C4-2B (cell line): ENCODE measurements around the gene TSPAN1.
A peak's percentile ranks its signal among the peaks of the same experiment; 100 is the strongest.

Experiments used
- H3K27ac ChIP-seq: fragments of 450-650 bp; 2 replicates; pipeline ENCODE4 v1.5.1; 2017
- CTCF ChIP-seq: fragments of 450-650 bp; conservative IDR thresholded peaks from 2 replicates; pipeline ENCODE4 v1.5.1; 2017; ENCODE audit warnings: mild to moderate bottlenecking
- ZFX ChIP-seq: fragments of 450-650 bp; IDR thresholded peaks from 2 replicates; pipeline ENCODE4 v1.6.1; 2017

The TSPAN1 gene, protein sequence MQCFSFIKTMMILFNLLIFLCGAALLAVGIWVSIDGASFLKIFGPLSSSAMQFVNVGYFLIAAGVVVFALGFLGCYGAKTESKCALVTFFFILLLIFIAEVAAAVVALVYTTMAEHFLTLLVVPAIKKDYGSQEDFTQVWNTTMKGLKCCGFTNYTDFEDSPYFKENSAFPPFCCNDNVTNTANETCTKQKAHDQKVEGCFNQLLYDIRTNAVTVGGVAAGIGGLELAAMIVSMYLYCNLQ

GRCh38 chr1:46174448-46175231 is at the start of gene TSPAN1:
Gene TSPAN1, plus strand, starts transcription at chr1:46175087. Its CDS starts 6,021 bp downstream, at chr1:46181108.
- TF ChIP-seq CTCF (no peak), ZFX (no peak)
- peak within 1 kb of the TSS; percentile 88 for H3K27ac ChIP-seq

DNA sequence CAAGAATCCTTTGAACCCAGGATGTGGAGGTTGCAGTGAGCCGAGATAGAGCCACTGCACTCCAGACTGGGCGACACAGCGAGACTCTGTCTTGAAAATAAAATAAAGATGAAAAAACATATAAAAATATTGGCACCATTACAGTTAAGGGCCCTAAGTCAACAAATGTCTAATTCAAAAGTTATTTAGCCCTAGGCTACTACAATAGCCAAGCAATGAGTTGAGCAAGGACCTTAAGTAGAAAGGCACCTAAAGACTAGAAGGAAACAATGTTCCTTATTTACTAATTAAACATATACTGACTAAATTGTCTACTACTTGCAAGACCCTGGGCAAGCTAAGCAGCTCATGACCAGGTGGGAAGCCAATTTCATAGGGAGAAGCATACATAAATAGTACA is 46.5 kb upstream of the TSPAN1 start:
- H3K27ac ChIP-seq: peak overlapping the region; percentile 23; the same call in 1 of the 2 replicates
- no peak for TF ChIP-seq CTCF
- TF ChIP-seq ZFX: no peak

GRCh38 chr1:46130121-46130520 is 44.8 kb upstream of the TSPAN1 start:
- TF ChIP-seq ZFX (no peak), CTCF (peak; percentile 14; the same call in 1 of the 2 replicates)
- no peak overlapping the region for H3K27ac ChIP-seq

- no peak overlapping the region for H3K27ac ChIP-seq
- TF ChIP-seq ZFX (no peak), CTCF (no peak)
These were observed 44.3 kb upstream of the TSPAN1 start for GRCh38 chr1:46130606-46131005.

- TF ChIP-seq ZFX (no peak), CTCF (no peak)
- H3K27ac ChIP-seq: peak overlapping the region; percentile 99; the same call in 1 of the 2 replicates
These were observed 43.8 kb upstream of the TSPAN1 start for GRCh38 chr1:46131093-46131492.

- peak overlapping the region; percentile 99 for H3K27ac ChIP-seq
- TF ChIP-seq CTCF: no peak
- TF ChIP-seq ZFX: no peak
These were observed 43.0 kb upstream of the TSPAN1 start for GRCh38 chr1:46131712-46132528.
